Glutamatergic neuron (in vitro differentiated cells): ENCODE measurements around the gene FBP1. TPM values are rescaled to one million over a fixed set of nuclear protein-coding genes. Genes with fewer than 3 reads are reported as not detected.

Source experiments
- DNase-seq: peaks from one replicate; pipeline ENCODE4 v3.0.0; 2022
- H3K27ac Mint-ChIP-seq: one replicate; pipeline ENCODE4 v1.8.0; 2020; ENCODE audit warnings: mild to moderate bottlenecking, mixed read lengths, inconsistent platforms; ENCODE audit not compliant: unreplicated experiment
- H3K27me3 Mint-ChIP-seq: one replicate; pipeline ENCODE4 v1.8.0; 2020; ENCODE audit warnings: mild to moderate bottlenecking, moderate library complexity, mixed read lengths, inconsistent platforms; ENCODE audit not compliant: unreplicated experiment
- H3K36me3 Mint-ChIP-seq: one replicate; pipeline ENCODE4 v1.8.0; 2020; ENCODE audit warnings: mild to moderate bottlenecking, mixed read lengths, inconsistent platforms; ENCODE audit not compliant: unreplicated experiment
- H3K4me1 Mint-ChIP-seq: one replicate; pipeline ENCODE4 v1.8.0; 2020; ENCODE audit warnings: mild to moderate bottlenecking, low read depth, mixed read lengths, inconsistent platforms; ENCODE audit not compliant: unreplicated experiment
- H3K4me3 Mint-ChIP-seq: one replicate; pipeline ENCODE4 v1.8.0; 2020; ENCODE audit warnings: mild to moderate bottlenecking, mixed read lengths, inconsistent platforms; ENCODE audit not compliant: unreplicated experiment
- H3K9me3 Mint-ChIP-seq: one replicate; pipeline ENCODE4 v1.8.0; 2020; ENCODE audit warnings: mild to moderate bottlenecking, moderate library complexity, mixed read lengths, inconsistent platforms; ENCODE audit not compliant: unreplicated experiment
- CTCF ChIP-seq: fragments of 200-600 bp; sonication (generic); IDR thresholded peaks from one replicate; pipeline ENCODE4 v1.5.0; 2021; ENCODE audit not compliant: partially characterized antibody, unreplicated experiment
- total RNA-seq: library from RNA; stranded (reverse); fragmentation: NEBNext Ultra II Directional; extraction: Animal tissue kit (Norgen Biotek cat#: 25700); gene quantifications from one replicate; pipeline ENCODE4 v1.2.1, GENCODE V29; 2021; ENCODE audit not compliant: unreplicated experiment

The FBP1 gene
- total RNA-seq, 1 donor from 2014 or later: not detected

- DNase-seq: no peak
- Mint-ChIP-seq H3K4me3 (no peak overlapping the region), H3K36me3 (peaks cover 8% of the 10 kb centered on the region), H3K27ac (no peak overlapping the region), H3K9me3 (peaks cover 6% of the 10 kb centered on the region), H3K27me3 (peaks cover 21% of the 10 kb centered on the region), H3K4me1 (peaks cover 2% of the 10 kb centered on the region)
- TF ChIP-seq CTCF: no peak
These were observed 3.2 kb upstream of the FBP1 start for GRCh38 chr9:94642501-94642900.

- peaks cover 8% of the 10 kb centered on the region for H3K36me3 Mint-ChIP-seq
- peaks cover 21% of the 10 kb centered on the region for H3K27me3 Mint-ChIP-seq
- H3K9me3 Mint-ChIP-seq: peaks cover 3% of the 10 kb centered on the region
- peak overlapping the region; percentile 84 for H3K4me3 Mint-ChIP-seq
- TF ChIP-seq CTCF: no peak
- H3K27ac Mint-ChIP-seq: no peak overlapping the region
- H3K4me1 Mint-ChIP-seq: peaks cover 2% of the 10 kb centered on the region
- DNase-seq: no peak
These were observed 670 bp upstream of the FBP1 start for GRCh38 chr9:94639999-94640376.

GRCh38 chr9:94638335-94639060 is 820 bp downstream of the FBP1 start:
- no peak for DNase-seq
- Mint-ChIP-seq H3K4me3 (peak overlapping the region; percentile 89), H3K27ac (no peak overlapping the region), H3K36me3 (peaks cover 8% of the 10 kb centered on the region), H3K9me3 (peaks cover 3% of the 10 kb centered on the region), H3K27me3 (peaks cover 23% of the 10 kb centered on the region), H3K4me1 (peaks cover 2% of the 10 kb centered on the region)
- TF ChIP-seq CTCF: no peak

- Mint-ChIP-seq H3K9me3 (peaks cover 1% of the 10 kb centered on the region), H3K27me3 (peaks cover 5% of the 10 kb centered on the region), H3K27ac (no peak overlapping the region), H3K36me3 (no peaks in the 10 kb centered on the region), H3K4me3 (no peak overlapping the region), H3K4me1 (no peaks in the 10 kb centered on the region)
- no peak for TF ChIP-seq CTCF
- DNase-seq: no peak
These were observed 6.6 kb downstream of the FBP1 start for GRCh38 chr9:94632737-94633136.

- Mint-ChIP-seq H3K4me3 (no peak overlapping the region), H3K27ac (no peak overlapping the region), H3K9me3 (peaks cover 1% of the 10 kb centered on the region), H3K4me1 (no peaks in the 10 kb centered on the region), H3K36me3 (no peaks in the 10 kb centered on the region), H3K27me3 (peaks cover 2% of the 10 kb centered on the region)
- no peak for TF ChIP-seq CTCF
- no peak for DNase-seq
These were observed 7.7 kb downstream of the FBP1 start for GRCh38 chr9:94631599-94631998.
